Left ventricle myocardium inferior (tissue), 1 donor: ENCODE results near the gene GNG13. TPM values are rescaled to one million over a fixed set of nuclear protein-coding genes. Genes with fewer than 3 reads are reported as not detected.

Experiments used
- DNase-seq: peaks from one replicate; pipeline ENCODE4 v3.0.0-alpha.2; 2020
- H3K27ac ChIP-seq: fragments of 200-600 bp; replicated peaks from 2 replicates; pipeline ENCODE4 v1.8.0; 2021
- H3K27me3 ChIP-seq: fragments of 200-600 bp; 2 replicates; pipeline ENCODE4 v1.8.0; 2021; ENCODE audit warnings: low read depth
- H3K36me3 ChIP-seq: fragments of 200-600 bp; 2 replicates; pipeline ENCODE4 v1.8.0; 2021
- H3K4me1 ChIP-seq: fragments of 200-600 bp; 2 replicates; pipeline ENCODE4 v1.8.0; 2021
- H3K4me3 ChIP-seq: fragments of 200-600 bp; 2 replicates; pipeline ENCODE4 v1.8.0; 2021; ENCODE audit warnings: mild to moderate bottlenecking, moderate library complexity
- H3K9me3 ChIP-seq: fragments of 200-600 bp; replicated peaks from 2 replicates; pipeline ENCODE4 v1.8.0; 2021
- CTCF ChIP-seq: fragments of 200-600 bp; IDR thresholded peaks from 2 replicates; pipeline ENCODE4 v1.8.0; 2021; ENCODE audit warnings: antibody characterized with exemption, mild to moderate bottlenecking, borderline replicate concordance
- intact Hi-C: fragments of 100-400 bp; cut with micrococcal nuclease; formaldehyde crosslinking; loops from one replicate; pipeline ENCODE4 v1.11.0; 2022
- total RNA-seq: library from RNA; stranded (reverse); fragmentation: NEBNext Ultra II Directional; extraction: Animal tissue kit (Norgen Biotek cat#: 25700); gene quantifications from one replicate; pipeline ENCODE4 v1.2.1, GENCODE V29; 2021
- donor health status: DM: no; HTN: yes; CAD: no; lungs with severe emphysema.

GNG13 gene
- total RNA-seq, 1 donor from 2014 or later, result not detected

- intact Hi-C loops, result no loop called here
- no peaks in the 10 kb centered on the region for H3K36me3 ChIP-seq
- peaks cover 58% of the 10 kb centered on the region for H3K27me3 ChIP-seq
- no peak overlapping the region for H3K27ac ChIP-seq
- H3K4me1 ChIP-seq, result no peaks in the 10 kb centered on the region
- DNase-seq, result no peak
- no peaks in the 10 kb centered on the region for H3K9me3 ChIP-seq
- TF ChIP-seq CTCF, result no peak
- H3K4me3 ChIP-seq, result no peak overlapping the region
Observed at GRCh38 chr16:797120-797420, 3.5 kb downstream of the GNG13 start.

GRCh38 chr16:796296-797119 is 4.0 kb downstream of the GNG13 start:
- peaks cover 53% of the 10 kb centered on the region for H3K27me3 ChIP-seq
- H3K36me3 ChIP-seq, result no peaks in the 10 kb centered on the region
- no peak overlapping the region for H3K27ac ChIP-seq
- no peaks in the 10 kb centered on the region for H3K4me1 ChIP-seq
- H3K9me3 ChIP-seq, result no peaks in the 10 kb centered on the region
- intact Hi-C loops, result no loop called here
- no peak overlapping the region for H3K4me3 ChIP-seq
- DNase-seq, result no peak
- TF ChIP-seq CTCF, result no peak

GRCh38 chr16:795580-796229 is 4.8 kb downstream of the GNG13 start:
- Histone ChIP-seq H3K4me3 (no peak overlapping the region), H3K4me1 (no peaks in the 10 kb centered on the region), H3K36me3 (no peaks in the 10 kb centered on the region), H3K27me3 (peaks cover 45% of the 10 kb centered on the region), H3K9me3 (no peaks in the 10 kb centered on the region), H3K27ac (no peak overlapping the region)
- no peak for DNase-seq
- TF ChIP-seq CTCF, result no peak
- intact Hi-C loops, result no loop called here

DNA sequence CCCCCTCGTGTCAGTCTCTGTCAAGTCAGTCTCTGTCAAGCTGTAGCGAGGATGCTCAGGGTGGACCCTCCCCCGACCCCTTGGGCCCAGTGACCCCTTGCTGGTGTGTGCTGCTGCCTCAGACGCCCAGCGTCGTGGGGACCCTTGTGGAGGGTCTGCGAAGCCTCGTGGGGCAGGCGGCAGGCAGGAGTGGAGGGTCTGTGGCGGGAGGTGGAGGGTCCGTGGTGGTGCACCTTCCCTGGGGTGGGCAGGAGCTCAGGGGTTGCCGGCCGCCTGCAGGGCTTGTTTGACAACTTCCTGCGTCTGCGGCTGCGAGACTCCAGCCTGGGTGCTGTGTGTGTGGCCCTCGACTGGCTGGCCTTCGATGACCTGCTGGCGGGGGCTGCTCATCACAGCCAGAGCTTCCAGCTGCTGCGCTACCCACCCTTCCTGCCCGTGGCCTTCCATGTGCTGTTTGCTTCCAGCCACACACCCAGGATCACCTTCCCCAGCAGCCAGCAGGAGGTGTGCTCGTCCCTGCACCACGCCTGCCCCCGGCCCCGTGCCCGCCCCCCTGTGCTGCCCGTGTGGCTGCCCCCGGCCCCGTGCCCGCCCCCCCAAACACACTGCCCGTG is 5.6 kb downstream of the GNG13 start:
- no peak for TF ChIP-seq CTCF
- Histone ChIP-seq H3K4me3 (no peak overlapping the region), H3K27me3 (peaks cover 37% of the 10 kb centered on the region), H3K27ac (no peak overlapping the region), H3K36me3 (no peaks in the 10 kb centered on the region), H3K9me3 (no peaks in the 10 kb centered on the region), H3K4me1 (no peaks in the 10 kb centered on the region)
- DNase-seq, result no peak
- intact Hi-C loops, result no loop called here

GRCh38 chr16:794091-794822 is 6.3 kb downstream of the GNG13 start:
- H3K36me3 ChIP-seq, result no peaks in the 10 kb centered on the region
- no peak overlapping the region for H3K27ac ChIP-seq
- peaks cover 4% of the 10 kb centered on the region for H3K4me1 ChIP-seq
- TF ChIP-seq CTCF, result no peak
- H3K9me3 ChIP-seq, result no peaks in the 10 kb centered on the region
- DNase-seq, result no peak
- intact Hi-C loops, result no loop called here
- no peak overlapping the region for H3K4me3 ChIP-seq
- peaks cover 30% of the 10 kb centered on the region for H3K27me3 ChIP-seq
